ENCODE results near the gene TPCN1.

Gene TPCN1

GRCh38 chr12:113333877-113334785 is 112.9 kb downstream of the TPCN1 start:
- WGBS: 63% methylated on average over 24 of the region's 27 CpGs
- peaks cover 13% of the 10 kb centered on the region for H3K4me1 ChIP-seq (ENCODE audit: control insufficient read depth, insufficient read depth, low read depth, low read length)

GRCh38 chr12:113334786-113335539 is 113.7 kb downstream of the TPCN1 start, which contains the start of gene SLC8B1:
Gene SLC8B1 (minus strand): TSS chr12:113335109. CDS start chr12:113332878, 2,231 bp downstream.
- Histone ChIP-seq H3K27ac (ENCODE audit: low read length, poor library complexity, severe bottlenecking) (no peak within 1 kb of the TSS), H3K4me3 (ENCODE audit: insufficient read depth in 1 of 2, low read depth in 1 of 2, low read length in 2 of 2) (peak within 1 kb of the TSS; percentile 71 to 85), H3K79me1 (replicated peaks; ENCODE audit: low read length, poor library complexity, severe bottlenecking) (peaks cover 11% of the 10 kb centered on the region), H3K9me3 (ENCODE audit: control insufficient read depth, low read length) (no peaks in the 10 kb centered on the region), H3K9ac (ENCODE audit: low read length) (peak within 1 kb of the TSS; percentile 90), H4K91ac (ENCODE audit: low read length) (no peak within 1 kb of the TSS), H2BK12ac (ENCODE audit: low read length in 2 of 2) (peak within 1 kb of the TSS; percentile 32 to 45), H2AFZ (ENCODE audit: low read depth, low read length) (peak within 1 kb of the TSS; percentile 20), H2BK120ac (ENCODE audit: low read depth, low read length) (peak within 1 kb of the TSS; percentile 12), H3K4ac (ENCODE audit: low read depth in 1 of 2, low read length in 2 of 2) (no peak within 1 kb of the TSS), H3K4me2 (ENCODE audit: low read length, poor library complexity, severe bottlenecking) (peak within 1 kb of the TSS; percentile 74), H3K36me3 (ENCODE audit: control insufficient read depth in 1 of 2, insufficient read depth in 2 of 2, low read depth in 1 of 2, low read length in 2 of 2) (peaks cover 10 to 24% of the 10 kb centered on the region in 2 experiments), H3K14ac (ENCODE audit: low read length in 2 of 2) (peak within 1 kb of the TSS in 1 of 2 experiments; percentile 14), H3K18ac (ENCODE audit: low read depth in 1 of 2, low read length in 2 of 2) (peak within 1 kb of the TSS in 1 of 2 experiments; percentile 37), H2BK5ac (ENCODE audit: low read depth, low read length, poor library complexity, severe bottlenecking) (no peak within 1 kb of the TSS), H2BK15ac (ENCODE audit: low read depth, poor library complexity, severe bottlenecking) (peak within 1 kb of the TSS; percentile 100), H3K27me3 (ENCODE audit: control insufficient read depth in 1 of 2, insufficient read depth in 1 of 2, low read length in 2 of 2) (no peaks in the 10 kb centered on the region), H3K23ac (ENCODE audit: low read length in 2 of 2) (peak within 1 kb of the TSS in 1 of 2 experiments; percentile 23), H3K4me1 (ENCODE audit: control insufficient read depth, insufficient read depth, low read depth, low read length) (peaks cover 10% of the 10 kb centered on the region), H4K8ac (ENCODE audit: low read length) (no peak within 1 kb of the TSS), H2AK5ac (ENCODE audit: low read length, severe bottlenecking) (no peak within 1 kb of the TSS)
- WGBS: 1% methylated on average over 44 of the region's 62 CpGs
- peak; percentile 81 for DNase-seq

More at GRCh38 chr12:113333877-113334785, 112.9 kb downstream of the TPCN1 start:
- peak overlapping the region in 1 of 2 experiments; percentile 14 for H3K14ac ChIP-seq (ENCODE audit: low read length in 2 of 2)
- no peak for DNase-seq
- H3K4ac ChIP-seq (ENCODE audit: low read depth in 1 of 2, low read length in 2 of 2): peak overlapping the region in 1 of 2 experiments; percentile 30
- H3K9ac ChIP-seq (ENCODE audit: low read length): peak overlapping the region; percentile 90
- H2BK12ac ChIP-seq (ENCODE audit: low read length in 2 of 2): peak overlapping the region; percentile 32 to 45
- no peak overlapping the region for H4K91ac ChIP-seq (ENCODE audit: low read length)
- H3K4me2 ChIP-seq (ENCODE audit: low read length, poor library complexity, severe bottlenecking): peak overlapping the region; percentile 74
- peak overlapping the region in 1 of 2 experiments; percentile 23 for H3K23ac ChIP-seq (ENCODE audit: low read length in 2 of 2)
- no peak overlapping the region for H4K8ac ChIP-seq (ENCODE audit: low read length)
- H3K79me1 ChIP-seq (replicated peaks; ENCODE audit: low read length, poor library complexity, severe bottlenecking): peaks cover 14% of the 10 kb centered on the region
- H3K18ac ChIP-seq (ENCODE audit: low read depth in 1 of 2, low read length in 2 of 2): peak overlapping the region in 1 of 2 experiments; percentile 37
- H2BK15ac ChIP-seq (ENCODE audit: low read depth, poor library complexity, severe bottlenecking): no peak overlapping the region
- peak overlapping the region; percentile 20 for H2AFZ ChIP-seq (ENCODE audit: low read depth, low read length)
- peaks cover 10 to 25% of the 10 kb centered on the region in 2 experiments for H3K36me3 ChIP-seq (ENCODE audit: control insufficient read depth in 1 of 2, insufficient read depth in 2 of 2, low read depth in 1 of 2, low read length in 2 of 2)
- H3K4me3 ChIP-seq (ENCODE audit: insufficient read depth in 1 of 2, low read depth in 1 of 2, low read length in 2 of 2): peak overlapping the region; percentile 71 to 85
- no peaks in the 10 kb centered on the region for H3K27me3 ChIP-seq (ENCODE audit: control insufficient read depth in 1 of 2, insufficient read depth in 1 of 2, low read length in 2 of 2)
- H2BK120ac ChIP-seq (ENCODE audit: low read depth, low read length): no peak overlapping the region
- no peaks in the 10 kb centered on the region for H3K9me3 ChIP-seq (ENCODE audit: control insufficient read depth, low read length)
- no peak overlapping the region for H3K27ac ChIP-seq (ENCODE audit: low read length, poor library complexity, severe bottlenecking)
- H2AK5ac ChIP-seq (ENCODE audit: low read length, severe bottlenecking): peak overlapping the region; percentile 19
- H2BK5ac ChIP-seq (ENCODE audit: low read depth, low read length, poor library complexity, severe bottlenecking): no peak overlapping the region

GRCh38 chr12:113339540-113339939 is 118.3 kb downstream of the TPCN1 start:
- WGBS: 70% methylated on average over 1 of the region's 5 CpGs
- peaks cover 0 to 8% of the 10 kb centered on the region in 2 experiments for H3K27me3 ChIP-seq (ENCODE audit: control insufficient read depth in 1 of 2, insufficient read depth in 1 of 2, low read length in 2 of 2)

More at GRCh38 chr12:113339540-113339939, 118.3 kb downstream of the TPCN1 start:
- Histone ChIP-seq H3K79me1 (replicated peaks; ENCODE audit: low read length, poor library complexity, severe bottlenecking) (peaks cover under 1% of the 10 kb centered on the region), H2AFZ (ENCODE audit: low read depth, low read length) (no peak overlapping the region), H3K9ac (ENCODE audit: low read length) (no peak overlapping the region), H3K4me1 (ENCODE audit: control insufficient read depth, insufficient read depth, low read depth, low read length) (peaks cover 3% of the 10 kb centered on the region), H3K4ac (ENCODE audit: low read depth in 1 of 2, low read length in 2 of 2) (no peak overlapping the region), H3K36me3 (ENCODE audit: control insufficient read depth in 1 of 2, insufficient read depth in 2 of 2, low read depth in 1 of 2, low read length in 2 of 2) (no peaks in the 10 kb centered on the region), H3K27ac (ENCODE audit: low read length, poor library complexity, severe bottlenecking) (no peak overlapping the region), H3K18ac (ENCODE audit: low read depth in 1 of 2, low read length in 2 of 2) (no peak overlapping the region), H2AK5ac (ENCODE audit: low read length, severe bottlenecking) (no peak overlapping the region), H2BK12ac (ENCODE audit: low read length in 2 of 2) (no peak overlapping the region), H3K14ac (ENCODE audit: low read length in 2 of 2) (no peak overlapping the region), H3K4me3 (ENCODE audit: insufficient read depth in 1 of 2, low read depth in 1 of 2, low read length in 2 of 2) (no peak overlapping the region), H3K9me3 (ENCODE audit: control insufficient read depth, low read length) (no peaks in the 10 kb centered on the region), H3K4me2 (ENCODE audit: low read length, poor library complexity, severe bottlenecking) (no peak overlapping the region), H4K91ac (ENCODE audit: low read length) (no peak overlapping the region), H4K8ac (ENCODE audit: low read length) (no peak overlapping the region), H2BK5ac (ENCODE audit: low read depth, low read length, poor library complexity, severe bottlenecking) (no peak overlapping the region), H2BK120ac (ENCODE audit: low read depth, low read length) (no peak overlapping the region), H3K23ac (ENCODE audit: low read length in 2 of 2) (no peak overlapping the region), H2BK15ac (ENCODE audit: low read depth, poor library complexity, severe bottlenecking) (no peak overlapping the region)
- DNase-seq: no peak

Data from mesenchymal stem cell (in vitro differentiated cells and primary cell).